ENCODE measurements around the gene AP4B1. TPM values are rescaled to one million over a fixed set of nuclear protein-coding genes. Genes with fewer than 3 reads are reported as not detected.

Gene AP4B1
- total and polyA plus RNA-seq, 2 donors from 2014 or later: 8.7 to 21.7 TPM

DNA sequence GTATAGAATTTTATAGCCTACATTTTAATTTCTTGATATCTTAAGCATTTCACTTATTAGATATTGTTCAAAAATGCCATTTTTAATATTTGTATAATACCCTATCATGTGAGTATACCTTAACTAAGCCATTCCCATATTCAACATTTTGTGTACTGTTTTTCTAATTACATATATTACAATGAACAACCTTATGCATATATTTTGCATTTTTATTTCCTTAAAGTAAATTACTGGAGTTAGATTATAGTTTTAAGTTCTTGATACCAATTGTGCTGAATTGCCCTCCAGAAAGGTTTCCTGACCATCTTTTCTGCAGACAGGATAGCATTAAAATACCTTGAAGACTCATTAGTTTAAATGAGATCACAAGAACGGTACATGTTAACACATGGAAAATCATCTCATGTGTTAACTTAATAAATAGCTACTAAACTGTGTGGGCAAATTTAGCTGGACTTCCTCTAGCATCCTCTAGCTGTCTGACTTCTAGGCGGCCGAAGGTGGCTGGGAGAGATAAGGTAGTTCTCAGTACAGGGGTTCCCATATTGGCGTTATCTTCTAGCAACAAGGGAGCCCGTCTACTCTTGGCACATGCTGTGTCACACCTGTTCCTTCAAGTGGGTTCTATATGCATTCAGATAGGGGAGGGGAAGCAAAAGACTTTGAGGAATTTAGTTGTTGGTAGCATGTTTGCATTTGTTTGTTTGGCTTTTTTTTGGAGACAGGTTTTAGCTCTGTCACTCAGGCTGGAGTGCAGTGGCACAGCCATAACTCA lies 9.5 kb upstream of the AP4B1 start:
- no peak overlapping the region for H3K27ac ChIP-seq (ENCODE audit: low read depth in 2 of 2, low read length in 2 of 2)
- no peak for DNase-seq
- no peak overlapping the region for H3K9ac ChIP-seq (ENCODE audit: low read length in 3 of 3)
- H3K36me3 ChIP-seq (ENCODE audit: control insufficient read depth in 2 of 3, insufficient read depth in 3 of 3, low read length in 3 of 3): peaks cover 0 to 12% (median 0%) of the 10 kb centered on the region in 3 donors
- TF ChIP-seq, protein P1, sequence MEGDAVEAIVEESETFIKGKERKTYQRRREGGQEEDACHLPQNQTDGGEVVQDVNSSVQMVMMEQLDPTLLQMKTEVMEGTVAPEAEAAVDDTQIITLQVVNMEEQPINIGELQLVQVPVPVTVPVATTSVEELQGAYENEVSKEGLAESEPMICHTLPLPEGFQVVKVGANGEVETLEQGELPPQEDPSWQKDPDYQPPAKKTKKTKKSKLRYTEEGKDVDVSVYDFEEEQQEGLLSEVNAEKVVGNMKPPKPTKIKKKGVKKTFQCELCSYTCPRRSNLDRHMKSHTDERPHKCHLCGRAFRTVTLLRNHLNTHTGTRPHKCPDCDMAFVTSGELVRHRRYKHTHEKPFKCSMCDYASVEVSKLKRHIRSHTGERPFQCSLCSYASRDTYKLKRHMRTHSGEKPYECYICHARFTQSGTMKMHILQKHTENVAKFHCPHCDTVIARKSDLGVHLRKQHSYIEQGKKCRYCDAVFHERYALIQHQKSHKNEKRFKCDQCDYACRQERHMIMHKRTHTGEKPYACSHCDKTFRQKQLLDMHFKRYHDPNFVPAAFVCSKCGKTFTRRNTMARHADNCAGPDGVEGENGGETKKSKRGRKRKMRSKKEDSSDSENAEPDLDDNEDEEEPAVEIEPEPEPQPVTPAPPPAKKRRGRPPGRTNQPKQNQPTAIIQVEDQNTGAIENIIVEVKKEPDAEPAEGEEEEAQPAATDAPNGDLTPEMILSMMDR (IDR thresholded peaks at IDR 0.05; ENCODE audit: borderline replicate concordance, extremely low read depth, insufficient read depth): no peak
- no peaks in the 10 kb centered on the region for H3K27me3 ChIP-seq (ENCODE audit: control insufficient read depth, insufficient read depth, low read length)
- no peak overlapping the region for H3K4me3 ChIP-seq (ENCODE audit: low read length in 3 of 3)
- H3K4me1 ChIP-seq (ENCODE audit: control insufficient read depth in 2 of 3, insufficient read depth in 2 of 3, low read depth in 1 of 3, low read length in 3 of 3): no peaks in the 10 kb centered on the region
- intact Hi-C loops (cut with DNase I): no loop called here
- no peaks in the 10 kb centered on the region for H3K9me3 ChIP-seq (ENCODE audit: control insufficient read depth in 2 of 3, insufficient read depth in 1 of 3, low read length in 3 of 3)
- FAIRE-seq: no peak

DNA sequence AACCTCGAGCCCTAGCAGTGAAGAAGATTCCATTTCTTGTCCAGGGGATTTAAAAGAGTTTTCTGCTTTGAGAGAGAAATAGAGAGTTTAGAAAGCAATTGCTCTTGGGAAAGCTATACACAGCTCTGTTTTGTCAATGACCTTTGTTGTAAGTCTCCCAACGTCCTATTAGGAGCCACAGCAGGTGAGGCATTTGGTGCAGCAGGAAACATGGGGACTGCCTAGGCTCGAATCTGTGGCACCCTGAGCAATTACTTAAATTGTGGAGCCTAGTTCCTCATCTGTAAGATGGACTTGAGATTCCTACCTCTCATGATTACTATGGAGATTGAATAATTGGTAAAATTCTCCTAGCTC lies 8.7 kb upstream of the AP4B1 start:
- Histone ChIP-seq H3K9ac (ENCODE audit: low read length in 3 of 3) (no peak overlapping the region), H3K9me3 (ENCODE audit: control insufficient read depth in 2 of 3, insufficient read depth in 1 of 3, low read length in 3 of 3) (no peaks in the 10 kb centered on the region), H3K4me3 (ENCODE audit: low read length in 3 of 3) (no peak overlapping the region), H3K27ac (ENCODE audit: low read depth in 2 of 2, low read length in 2 of 2) (peak overlapping the region in 1 of 2 donors; percentile 40), H3K36me3 (ENCODE audit: control insufficient read depth in 2 of 3, insufficient read depth in 3 of 3, low read length in 3 of 3) (peaks cover 0 to 18% (median 0%) of the 10 kb centered on the region in 3 donors), H3K4me1 (ENCODE audit: control insufficient read depth in 2 of 3, insufficient read depth in 2 of 3, low read depth in 1 of 3, low read length in 3 of 3) (no peaks in the 10 kb centered on the region), H3K27me3 (ENCODE audit: control insufficient read depth, insufficient read depth, low read length) (no peaks in the 10 kb centered on the region)
- intact Hi-C loops (cut with DNase I): no loop called here
- no peak for FAIRE-seq
- no peak for DNase-seq
- TF ChIP-seq, protein P1 (IDR thresholded peaks at IDR 0.05; ENCODE audit: borderline replicate concordance, extremely low read depth, insufficient read depth): no peak

DNA sequence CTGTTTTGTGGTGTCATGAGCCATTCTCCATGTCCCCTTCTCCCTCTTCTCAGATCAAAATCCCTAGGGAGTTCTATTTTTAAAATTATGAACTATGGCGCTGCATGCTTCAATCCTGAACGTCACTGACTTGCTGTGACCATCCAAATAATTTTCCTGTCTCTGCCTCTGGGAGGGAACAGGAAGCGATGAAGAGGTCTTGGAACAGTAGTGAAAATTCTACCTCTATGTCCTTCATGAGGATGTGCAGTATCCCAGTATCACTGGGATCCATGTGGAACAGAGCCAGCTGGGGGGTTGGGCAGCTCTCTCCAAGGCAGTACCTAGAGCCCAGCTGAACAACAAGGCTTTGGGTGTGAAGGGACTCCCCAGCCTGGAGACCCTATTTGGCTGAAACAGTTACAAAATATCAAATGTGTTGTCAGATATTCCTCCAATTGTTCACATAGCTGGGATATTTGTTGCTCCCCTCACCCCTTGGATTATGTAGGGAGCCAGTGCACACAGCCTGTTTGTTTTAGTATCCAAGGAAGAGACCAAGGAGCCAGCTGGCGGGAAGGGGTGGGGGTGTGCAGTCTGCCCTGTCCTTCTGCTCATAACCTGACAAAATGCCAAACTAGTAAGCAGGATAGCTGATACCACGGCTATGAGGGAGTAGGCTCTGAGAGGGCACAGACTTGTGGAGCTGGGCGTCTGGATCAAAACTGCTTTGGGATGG lies 8.2 kb upstream of the AP4B1 start:
- Histone ChIP-seq H3K4me3 (ENCODE audit: low read length in 3 of 3) (no peak overlapping the region), H3K27me3 (ENCODE audit: control insufficient read depth, insufficient read depth, low read length) (no peaks in the 10 kb centered on the region), H3K4me1 (ENCODE audit: control insufficient read depth in 2 of 3, insufficient read depth in 2 of 3, low read depth in 1 of 3, low read length in 3 of 3) (no peaks in the 10 kb centered on the region), H3K27ac (ENCODE audit: low read depth in 2 of 2, low read length in 2 of 2) (peak overlapping the region in 1 of 2 donors; percentile 40), H3K36me3 (ENCODE audit: control insufficient read depth in 2 of 3, insufficient read depth in 3 of 3, low read length in 3 of 3) (peaks cover 0 to 18% (median 2%) of the 10 kb centered on the region in 3 donors), H3K9me3 (ENCODE audit: control insufficient read depth in 2 of 3, insufficient read depth in 1 of 3, low read length in 3 of 3) (no peaks in the 10 kb centered on the region), H3K9ac (ENCODE audit: low read length in 3 of 3) (no peak overlapping the region)
- FAIRE-seq (no peak), DNase-seq (peak in 2 of 5 donors; percentile 8 to 66)
- intact Hi-C loops (cut with DNase I): no loop called here
- TF ChIP-seq, protein P1 (IDR thresholded peaks at IDR 0.05; ENCODE audit: borderline replicate concordance, extremely low read depth, insufficient read depth): no peak

Data from kidney (tissue), 14 donors.